SK-N-SH (cell line): Measurements from ENCODE around the gene PDXDC1.
"Not testable (repeated sequence)": the region's sequence is repeated elsewhere in the genome, so short reads cannot be mapped to it uniquely, and the experiment has no call there.

ENCODE experiments used
- CHD2 ChIP-seq: fragments of 150-350 bp; IDR thresholded peaks from 2 replicates; pipeline ENCODE4 v1.6.1; 2018; ENCODE audit warnings: low read length; ENCODE audit not compliant: partially characterized antibody
- GABPA ChIP-seq: IDR thresholded peaks from 2 replicates; pipeline ENCODE4 v1.4.0; 2012; ENCODE audit warnings: low read depth, mild to moderate bottlenecking
- NFIC ChIP-seq: IDR thresholded peaks from 2 replicates; pipeline ENCODE4 v1.4.0; 2012; ENCODE audit warnings: borderline replicate concordance
- RFX5 ChIP-seq: IDR thresholded peaks from 2 replicates; pipeline ENCODE4 v1.6.1; 2012; ENCODE audit warnings: mild to moderate bottlenecking, improper control_type of control experiment, low read length
- SIN3A ChIP-seq: IDR thresholded peaks from 2 replicates; pipeline ENCODE4 v1.6.1; 2012; ENCODE audit warnings: low read depth, mild to moderate bottlenecking, low read length, moderate library complexity, borderline replicate concordance
- TF ChIP-seq, protein P1 (sequence below): fragments of 200-600 bp; sonication (generic); IDR thresholded peaks from 2 replicates; pipeline ENCODE4 v1.6.1; 2017; ENCODE audit warnings: antibody characterized with exemption, mild to moderate bottlenecking, moderate library complexity

DNA sequence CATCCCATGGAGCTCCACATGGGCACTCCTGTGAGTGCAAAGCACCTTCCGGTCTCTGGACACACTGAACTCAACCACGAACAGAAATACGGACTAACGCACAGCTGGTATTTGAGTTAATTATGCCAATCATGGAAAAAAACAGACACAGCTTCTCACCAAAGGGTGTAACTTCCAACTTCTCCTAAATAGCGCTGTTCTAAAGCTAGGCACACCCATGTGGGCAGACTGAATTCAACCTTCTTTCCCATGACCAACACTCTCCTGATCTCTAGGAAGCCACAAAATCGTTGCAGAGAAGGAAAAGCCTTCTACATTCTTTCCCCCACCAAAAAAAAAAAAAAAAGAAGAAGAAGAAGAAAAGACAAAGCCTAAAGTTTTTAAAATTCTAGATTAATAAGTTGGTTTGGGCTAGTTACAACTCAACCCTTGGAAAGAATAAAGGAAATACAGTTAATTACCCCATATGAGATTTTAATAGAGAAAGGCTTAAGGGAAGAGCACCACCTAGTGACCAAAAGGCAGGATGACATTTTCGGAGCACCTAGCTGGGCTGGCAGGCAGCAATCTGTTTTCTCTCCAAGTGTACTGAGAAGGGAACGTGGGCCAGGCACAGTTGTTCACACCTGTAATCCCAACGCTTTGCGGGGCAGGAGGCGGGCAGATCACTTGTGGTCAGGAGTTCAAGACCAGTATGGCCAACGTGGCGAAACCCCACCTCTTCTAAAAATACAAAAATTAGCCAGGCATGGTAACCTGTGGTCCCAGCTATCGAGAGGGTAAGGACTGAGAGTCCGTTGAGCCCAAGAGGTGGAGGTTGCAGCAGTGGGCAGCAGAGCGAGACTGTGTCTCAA, 97.3 kb downstream of the PDXDC1 start:
- TF ChIP-seq, protein P1, sequence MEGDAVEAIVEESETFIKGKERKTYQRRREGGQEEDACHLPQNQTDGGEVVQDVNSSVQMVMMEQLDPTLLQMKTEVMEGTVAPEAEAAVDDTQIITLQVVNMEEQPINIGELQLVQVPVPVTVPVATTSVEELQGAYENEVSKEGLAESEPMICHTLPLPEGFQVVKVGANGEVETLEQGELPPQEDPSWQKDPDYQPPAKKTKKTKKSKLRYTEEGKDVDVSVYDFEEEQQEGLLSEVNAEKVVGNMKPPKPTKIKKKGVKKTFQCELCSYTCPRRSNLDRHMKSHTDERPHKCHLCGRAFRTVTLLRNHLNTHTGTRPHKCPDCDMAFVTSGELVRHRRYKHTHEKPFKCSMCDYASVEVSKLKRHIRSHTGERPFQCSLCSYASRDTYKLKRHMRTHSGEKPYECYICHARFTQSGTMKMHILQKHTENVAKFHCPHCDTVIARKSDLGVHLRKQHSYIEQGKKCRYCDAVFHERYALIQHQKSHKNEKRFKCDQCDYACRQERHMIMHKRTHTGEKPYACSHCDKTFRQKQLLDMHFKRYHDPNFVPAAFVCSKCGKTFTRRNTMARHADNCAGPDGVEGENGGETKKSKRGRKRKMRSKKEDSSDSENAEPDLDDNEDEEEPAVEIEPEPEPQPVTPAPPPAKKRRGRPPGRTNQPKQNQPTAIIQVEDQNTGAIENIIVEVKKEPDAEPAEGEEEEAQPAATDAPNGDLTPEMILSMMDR, result peak; percentile 39
- TF ChIP-seq SIN3A, NFIC, RFX5, GABPA, CHD2: not testable (repeated sequence)
